Measurements from ENCODE around the gene TEP1. TPM values are rescaled to one million over a fixed set of nuclear protein-coding genes. Genes with fewer than 3 reads are reported as not detected.

Gene TEP1
- total and polyA plus RNA-seq, 2 of the 8 experiments (the other 6 are each of a cell fraction or from before 2014, with no cell fraction given), result 6.9 to 10.7 TPM

- Histone ChIP-seq H2AFZ (ENCODE audit: low read length) (no peak overlapping the region), H3K9me3 (ENCODE audit: insufficient read depth in 2 of 2, low read depth in 1 of 2, low read length in 1 of 2) (no peaks in the 10 kb centered on the region), H2BK20ac (ENCODE audit: low read length) (no peak overlapping the region), H2BK120ac (replicated peaks; ENCODE audit: low read depth, low read length) (no peak overlapping the region), H4K20me1 (replicated peaks in 1 of 2; ENCODE audit: control insufficient read depth in 1 of 2, insufficient read depth in 2 of 2, low read length in 2 of 2) (peaks cover 2% of the 10 kb centered on the region in 2 experiments), H3K4me1 (replicated peaks in 1 of 4; ENCODE audit: control insufficient read depth in 3 of 4, insufficient read depth in 4 of 4, low read length in 3 of 4) (no peaks in the 10 kb centered on the region), H3K9ac (replicated peaks in 1 of 4; ENCODE audit: extremely low read depth in 1 of 4, low read depth in 3 of 4, low read length in 3 of 4) (no peak overlapping the region), H4K91ac (replicated peaks; ENCODE audit: insufficient read length, low read length) (no peak overlapping the region), H4K5ac (ENCODE audit: insufficient read length, low read depth, low read length) (no peak overlapping the region), H3K14ac (ENCODE audit: insufficient read length) (no peak overlapping the region), H3K56ac (replicated peaks; ENCODE audit: insufficient read length, low read depth, low read length) (no peak overlapping the region), H3K4me3 (ENCODE audit: extremely low read depth in 1 of 4, insufficient read depth in 2 of 4, low read depth in 3 of 4, low read length in 4 of 4) (no peak overlapping the region), H3K27me3 (replicated peaks in 1 of 4; ENCODE audit: control insufficient read depth in 3 of 4, extremely low read depth in 1 of 4, insufficient read depth in 3 of 4, low read length in 3 of 4) (no peaks in the 10 kb centered on the region), H3K79me1 (ENCODE audit: low read depth, low read length) (no peaks in the 10 kb centered on the region), H3K4me2 (ENCODE audit: insufficient read depth in 1 of 2, low read depth in 2 of 2, low read length in 2 of 2) (no peak overlapping the region), H2BK15ac (ENCODE audit: low read length) (no peak overlapping the region), H4K8ac (ENCODE audit: extremely low read depth, insufficient read depth, low read length) (no peak overlapping the region), H2AK5ac (ENCODE audit: low read depth, low read length) (no peak overlapping the region), H3K27ac (ENCODE audit: low read depth, low read length) (no peak overlapping the region), H3K79me2 (ENCODE audit: control insufficient read depth in 1 of 2, insufficient read depth in 2 of 2, low read length in 2 of 2) (no peaks in the 10 kb centered on the region), H3K4ac (replicated peaks; ENCODE audit: insufficient read length, low read depth, low read length) (no peak overlapping the region), H2BK12ac (ENCODE audit: low read depth, low read length) (no peak overlapping the region), H2BK5ac (ENCODE audit: low read depth, low read length) (no peak overlapping the region), H3K23ac (ENCODE audit: insufficient read length) (no peak overlapping the region), H3K18ac (ENCODE audit: extremely low read depth, low read length) (no peak overlapping the region), H3K23me2 (ENCODE audit: low read depth, low read length) (no peaks in the 10 kb centered on the region; the same call in 1 of the 2 replicates), H3K36me3 (ENCODE audit: control insufficient read depth in 2 of 4, insufficient read depth in 4 of 4, low read length in 3 of 4) (peaks cover 2 to 21% (median 11%) of the 10 kb centered on the region in 4 experiments; a peak in 7 of 8 replicates)
- DNase-seq (ENCODE audit: low read depth in 1 of 2, low spot score in 2 of 2), result no peak
- CTCF ChIA-PET (ENCODE audit: partially characterized antibody), result interaction anchor here (0.6 to 1.7 kb wide), 2 partner anchors 39 to 246 kb away, joined by 3 to 7 read pairs; no protein-coding TSS in a partner anchor
- WGBS, 2 experiments (ENCODE audit: extremely low coverage in 1 of 2, insufficient coverage in 1 of 2, insufficient read length in 1 of 2, insufficient replicate concordance in 2 of 2, low coverage in 1 of 2, low lambda C conversion rate in 2 of 2, missing lambda C conversion rate in 1 of 2), result 95% methylated on average over 12 of the region's 12 CpGs; no CpG with 5 or more reads in 1 of the 2 experiments
- POLR2A ChIA-PET (ENCODE audit: partially characterized antibody), result no interaction called here
- TF ChIP-seq EGR1 (IDR thresholded peaks at IDR 0.05; ENCODE audit: borderline replicate concordance, low read depth, low read length) (no peak), BRCA1 (IDR thresholded peaks at IDR 0.05; ENCODE audit: low read depth, low read length) (no peak), BACH1 (IDR thresholded peaks at IDR 0.05; ENCODE audit: low read length) (no peak), KDM5A (IDR thresholded peaks at IDR 0.05; ENCODE audit: low read length) (no peak), E2F6 (IDR thresholded peaks at IDR 0.05) (no peak), RFX5 (IDR thresholded peaks at IDR 0.05; ENCODE audit: borderline replicate concordance, low read depth, low read length) (no peak), CEBPB (IDR thresholded peaks at IDR 0.05; ENCODE audit: low read depth, low read length) (no peak), POLR2AphosphoS5 (IDR thresholded peaks at IDR 0.05; ENCODE audit: low read depth, low read length) (no peak), CHD1 (IDR thresholded peaks at IDR 0.05; ENCODE audit: low read depth, low read length) (no peak), ASH2L (IDR thresholded peaks at IDR 0.05; ENCODE audit: low read length) (no peak), GTF2F1 (IDR thresholded peaks at IDR 0.05; ENCODE audit: borderline replicate concordance, low read depth, low read length) (no peak), FOSL1 (IDR thresholded peaks at IDR 0.05; ENCODE audit: insufficient read depth, low read depth, low read length) (no peak), TAF1 (IDR thresholded peaks at IDR 0.05; ENCODE audit: low read depth, low read length) (no peak), SP1 (IDR thresholded peaks at IDR 0.05; ENCODE audit: low read depth, low read length) (no peak), TCF12 (IDR thresholded peaks at IDR 0.05; ENCODE audit: low read depth, low read length) (no peak)
- no peak for FAIRE-seq
Measured at GRCh38 chr14:20376071-20376588, 37.2 kb downstream of the TEP1 start.
